ENCODE results near the gene FYCO1.

GRCh38 chr3:45921158-45922038 is 74.2 kb downstream of the FYCO1 start:
- TF ChIP-seq GATA2 (IDR thresholded peaks at IDR 0.05; ENCODE audit: low read depth, low read length) (no peak), GATA3 (IDR thresholded peaks at IDR 0.05; ENCODE audit: low read depth, low read length) (no peak)
